Measurements from ENCODE around the gene SPECC1L. TPM values are rescaled to one million over a fixed set of nuclear protein-coding genes. Genes with fewer than 3 reads are reported as not detected.

SPECC1L gene
- total RNA-seq, 1 donor = 46.7 TPM

GRCh38 chr22:24451162-24451561, 180.5 kb downstream of the SPECC1L start:
- no peak overlapping the region for H3K27ac ChIP-seq (ENCODE audit: low read depth, low read length)
- TF ChIP-seq, protein P1, sequence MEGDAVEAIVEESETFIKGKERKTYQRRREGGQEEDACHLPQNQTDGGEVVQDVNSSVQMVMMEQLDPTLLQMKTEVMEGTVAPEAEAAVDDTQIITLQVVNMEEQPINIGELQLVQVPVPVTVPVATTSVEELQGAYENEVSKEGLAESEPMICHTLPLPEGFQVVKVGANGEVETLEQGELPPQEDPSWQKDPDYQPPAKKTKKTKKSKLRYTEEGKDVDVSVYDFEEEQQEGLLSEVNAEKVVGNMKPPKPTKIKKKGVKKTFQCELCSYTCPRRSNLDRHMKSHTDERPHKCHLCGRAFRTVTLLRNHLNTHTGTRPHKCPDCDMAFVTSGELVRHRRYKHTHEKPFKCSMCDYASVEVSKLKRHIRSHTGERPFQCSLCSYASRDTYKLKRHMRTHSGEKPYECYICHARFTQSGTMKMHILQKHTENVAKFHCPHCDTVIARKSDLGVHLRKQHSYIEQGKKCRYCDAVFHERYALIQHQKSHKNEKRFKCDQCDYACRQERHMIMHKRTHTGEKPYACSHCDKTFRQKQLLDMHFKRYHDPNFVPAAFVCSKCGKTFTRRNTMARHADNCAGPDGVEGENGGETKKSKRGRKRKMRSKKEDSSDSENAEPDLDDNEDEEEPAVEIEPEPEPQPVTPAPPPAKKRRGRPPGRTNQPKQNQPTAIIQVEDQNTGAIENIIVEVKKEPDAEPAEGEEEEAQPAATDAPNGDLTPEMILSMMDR (IDR thresholded peaks at IDR 0.05; ENCODE audit: extremely low read depth, low read depth, low read length) = no peak

DNA sequence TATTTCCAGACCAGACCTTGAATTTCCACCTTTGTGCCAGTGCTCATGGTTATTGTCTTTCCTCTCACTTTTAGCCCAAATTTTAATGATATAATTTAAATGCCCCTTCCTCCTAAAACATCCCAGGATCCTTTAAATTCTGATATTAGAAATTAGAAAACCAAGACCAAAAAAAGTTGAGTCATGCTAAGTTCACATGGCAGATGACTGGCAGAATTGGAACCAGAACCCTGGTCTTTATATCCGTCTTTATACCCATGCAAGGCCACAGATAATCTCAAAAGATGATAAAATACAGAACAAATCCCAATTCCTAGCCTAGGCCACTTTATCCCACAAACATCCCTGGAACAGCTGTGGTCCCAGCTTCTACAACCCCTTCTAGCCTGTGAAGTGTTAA, 183.2 kb downstream of the SPECC1L start:
- Histone ChIP-seq H3K27ac (ENCODE audit: low read depth, low read length) (no peak overlapping the region), H3K79me2 (ENCODE audit: insufficient read depth, low read length) (no peaks in the 10 kb centered on the region), H4K20me1 (ENCODE audit: insufficient read depth, low read length) (no peaks in the 10 kb centered on the region), H3K4me3 (ENCODE audit: insufficient read depth, low read length) (no peak overlapping the region), H3K27me3 (ENCODE audit: insufficient read depth, low read length) (peaks cover 4% of the 10 kb centered on the region), H3K4me1 (ENCODE audit: insufficient read depth, low read length) (no peaks in the 10 kb centered on the region), H3K36me3 (ENCODE audit: insufficient read depth, low read length) (no peaks in the 10 kb centered on the region), H3K9me3 (ENCODE audit: low read depth, low read length) (no peaks in the 10 kb centered on the region), H3K4me2 (ENCODE audit: insufficient read depth, low read length) (no peak overlapping the region), H2AFZ (ENCODE audit: low read length) (no peak overlapping the region)
- no peak for DNase-seq (ENCODE audit: insufficient read length, low spot score, missing footprints)
- TF ChIP-seq, protein P1 (IDR thresholded peaks at IDR 0.05; ENCODE audit: extremely low read depth, low read depth, low read length) = no peak

More at GRCh38 chr22:24451162-24451561, 180.5 kb downstream of the SPECC1L start:
- Histone ChIP-seq H3K4me3 (ENCODE audit: insufficient read depth, low read length) (no peak overlapping the region), H3K79me2 (ENCODE audit: insufficient read depth, low read length) (no peaks in the 10 kb centered on the region), H3K36me3 (ENCODE audit: insufficient read depth, low read length) (no peaks in the 10 kb centered on the region), H2AFZ (ENCODE audit: low read length) (no peak overlapping the region), H3K4me1 (ENCODE audit: insufficient read depth, low read length) (no peaks in the 10 kb centered on the region), H3K27me3 (ENCODE audit: insufficient read depth, low read length) (peaks cover 6% of the 10 kb centered on the region), H4K20me1 (ENCODE audit: insufficient read depth, low read length) (no peaks in the 10 kb centered on the region), H3K9me3 (ENCODE audit: low read depth, low read length) (no peaks in the 10 kb centered on the region), H3K4me2 (ENCODE audit: insufficient read depth, low read length) (no peak overlapping the region)
- DNase-seq (ENCODE audit: insufficient read length, low spot score, missing footprints) = no peak

- no peak for DNase-seq (ENCODE audit: insufficient read length, low spot score, missing footprints)
- TF ChIP-seq, protein P1 (IDR thresholded peaks at IDR 0.05; ENCODE audit: extremely low read depth, low read depth, low read length) = no peak
- no peaks in the 10 kb centered on the region for H3K9me3 ChIP-seq (ENCODE audit: low read depth, low read length)
- no peak overlapping the region for H3K4me2 ChIP-seq (ENCODE audit: insufficient read depth, low read length)
- H3K27ac ChIP-seq (ENCODE audit: low read depth, low read length) = no peak overlapping the region
- no peak overlapping the region for H2AFZ ChIP-seq (ENCODE audit: low read length)
- no peaks in the 10 kb centered on the region for H3K4me1 ChIP-seq (ENCODE audit: insufficient read depth, low read length)
- no peak overlapping the region for H3K4me3 ChIP-seq (ENCODE audit: insufficient read depth, low read length)
- H3K79me2 ChIP-seq (ENCODE audit: insufficient read depth, low read length) = no peaks in the 10 kb centered on the region
- no peaks in the 10 kb centered on the region for H3K36me3 ChIP-seq (ENCODE audit: insufficient read depth, low read length)
- no peaks in the 10 kb centered on the region for H4K20me1 ChIP-seq (ENCODE audit: insufficient read depth, low read length)
- peaks cover 4% of the 10 kb centered on the region for H3K27me3 ChIP-seq (ENCODE audit: insufficient read depth, low read length)
Measured at GRCh38 chr22:24455039-24455438, 184.4 kb downstream of the SPECC1L start.

DNA sequence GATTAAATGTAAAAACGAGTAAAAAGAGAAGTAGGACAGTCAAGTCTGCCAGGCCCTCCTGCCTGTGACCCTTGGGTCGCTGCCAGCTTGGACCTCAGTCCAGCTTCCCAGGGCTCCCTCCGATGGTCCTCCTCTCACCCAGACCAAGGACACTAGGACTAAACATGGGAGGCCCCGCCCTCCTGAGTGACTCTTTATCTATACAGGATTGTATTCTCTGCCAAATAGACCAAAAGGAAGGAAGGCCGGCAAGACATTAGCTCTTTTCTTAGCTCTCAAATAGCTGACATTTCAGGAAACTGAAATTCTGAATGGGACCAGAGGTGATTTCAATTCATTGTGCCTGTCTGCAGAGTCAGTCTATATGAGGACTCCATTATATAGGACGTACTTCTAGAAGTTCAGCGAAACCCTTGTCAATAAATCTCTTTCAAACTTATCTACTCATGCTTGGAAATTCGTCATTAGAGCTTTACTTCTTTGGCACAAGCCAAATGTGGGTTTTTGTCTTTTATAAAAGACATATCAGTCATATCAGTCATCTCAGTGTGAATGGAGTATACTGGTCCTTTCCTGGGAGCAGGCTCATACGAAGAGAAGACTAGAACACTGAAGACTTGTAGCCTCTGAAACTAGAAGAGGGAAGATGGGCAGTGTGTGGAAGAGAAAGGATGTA, 185.3 kb downstream of the SPECC1L start:
- H3K36me3 ChIP-seq (ENCODE audit: insufficient read depth, low read length) = no peaks in the 10 kb centered on the region

More for the DNA sequence above, 185.3 kb downstream of the SPECC1L start:
- no peak overlapping the region for H3K27ac ChIP-seq (ENCODE audit: low read depth, low read length)
- H3K9me3 ChIP-seq (ENCODE audit: low read depth, low read length) = no peaks in the 10 kb centered on the region
- TF ChIP-seq, protein P1 (IDR thresholded peaks at IDR 0.05; ENCODE audit: extremely low read depth, low read depth, low read length) = no peak
- H3K4me3 ChIP-seq (ENCODE audit: insufficient read depth, low read length) = no peak overlapping the region
- no peaks in the 10 kb centered on the region for H4K20me1 ChIP-seq (ENCODE audit: insufficient read depth, low read length)
- no peak for DNase-seq (ENCODE audit: insufficient read length, low spot score, missing footprints)
- no peaks in the 10 kb centered on the region for H3K79me2 ChIP-seq (ENCODE audit: insufficient read depth, low read length)
- no peak overlapping the region for H2AFZ ChIP-seq (ENCODE audit: low read length)
- no peaks in the 10 kb centered on the region for H3K4me1 ChIP-seq (ENCODE audit: insufficient read depth, low read length)
- H3K27me3 ChIP-seq (ENCODE audit: insufficient read depth, low read length) = peaks cover 4% of the 10 kb centered on the region
- H3K4me2 ChIP-seq (ENCODE audit: insufficient read depth, low read length) = no peak overlapping the region

All from osteoblast (primary cell).